HFFc6 (cell line): ENCODE measurements around the gene GGA1. TPM values are rescaled to one million over a fixed set of nuclear protein-coding genes. Genes with fewer than 3 reads are reported as not detected.
"Not testable (repeated sequence)": the region's sequence is repeated elsewhere in the genome, so short reads cannot be mapped to it uniquely, and the experiment has no call there.

ENCODE experiments used
- DNase-seq: peaks from one replicate; pipeline ENCODE4 v3.0.0-alpha.2; 2018
- H3K27ac Mint-ChIP-seq: 2 replicates; pipeline ENCODE4 v1.8.0; 2020; ENCODE audit warnings: mild to moderate bottlenecking, mixed read lengths
- H3K27me3 Mint-ChIP-seq: 2 replicates; pipeline ENCODE4 v1.8.0; 2021; ENCODE audit warnings: mild to moderate bottlenecking, moderate library complexity, mixed read lengths; ENCODE audit not compliant: insufficient read depth
- H3K36me3 Mint-ChIP-seq: 2 replicates; pipeline ENCODE4 v1.8.0; 2021; ENCODE audit warnings: low read depth, mixed read lengths
- H3K4me1 Mint-ChIP-seq: 2 replicates; pipeline ENCODE4 v1.8.0; 2020; ENCODE audit warnings: low read depth, mixed read lengths
- H3K4me3 Mint-ChIP-seq: 2 replicates; pipeline ENCODE4 v1.8.0; 2020; ENCODE audit warnings: mild to moderate bottlenecking, moderate library complexity, mixed read lengths
- H3K9me3 Mint-ChIP-seq: 2 replicates; pipeline ENCODE4 v1.8.0; 2020; ENCODE audit warnings: mild to moderate bottlenecking, mixed read lengths
- CTCF ChIP-seq: fragments of 200-600 bp; sonication (generic); IDR thresholded peaks from 2 replicates; pipeline ENCODE4 v1.5.0; 2021; ENCODE audit warnings: antibody characterized with exemption, mild to moderate bottlenecking
- total RNA-seq, 6 experiments: library from RNA; stranded (reverse); fragmentation: NEBNext Ultra II Directional; extraction: Animal tissue kit (Norgen Biotek cat#: 25700); gene quantifications; 2 replicates in 1 of 6; 3 replicates in 5 of 6; pipeline ENCODE4 v1.2.3, GENCODE V29; 2021

Gene GGA1
- total RNA-seq, 6 experiments from 2014 or later: 37.5 to 45.4 (median 41.5) TPM

- H3K4me1 Mint-ChIP-seq: peaks cover 33% of the 10 kb centered on the region
- no peak for TF ChIP-seq CTCF
- H3K36me3 Mint-ChIP-seq: peaks cover 9% of the 10 kb centered on the region; the same call in 1 of the 2 replicates
- no peaks in the 10 kb centered on the region for H3K9me3 Mint-ChIP-seq
- peaks cover 9% of the 10 kb centered on the region for H3K27me3 Mint-ChIP-seq
- peak overlapping the region; percentile 92 for H3K4me3 Mint-ChIP-seq
- H3K27ac Mint-ChIP-seq: peak overlapping the region; percentile 98
- DNase-seq: no peak
These were observed 628 bp upstream of the GGA1 start for GRCh38 chr22:37607935-37608476.

GRCh38 chr22:37609240-37610152, 862 bp downstream of the GGA1 start:
- Mint-ChIP-seq H3K27ac (peak overlapping the region; percentile 91), H3K27me3 (peaks cover 9% of the 10 kb centered on the region), H3K36me3 (peaks cover 9% of the 10 kb centered on the region; the same call in 1 of the 2 replicates), H3K9me3 (no peaks in the 10 kb centered on the region), H3K4me1 (peaks cover 39% of the 10 kb centered on the region), H3K4me3 (peak overlapping the region; percentile 96)
- DNase-seq: no peak
- TF ChIP-seq CTCF: no peak

- DNase-seq, H3K27me3 Mint-ChIP-seq, H3K36me3 Mint-ChIP-seq, H3K9me3 Mint-ChIP-seq: not testable (repeated sequence)
- Mint-ChIP-seq H3K4me1 (peaks cover 39% of the 10 kb centered on the region), H3K27ac (peak overlapping the region; percentile 91), H3K4me3 (peak overlapping the region; percentile 96)
These were observed 1.5 kb downstream of the GGA1 start for GRCh38 chr22:37610153-37610475.

- Mint-ChIP-seq H3K4me3 (peak overlapping the region; percentile 96), H3K9me3 (no peaks in the 10 kb centered on the region), H3K4me1 (peaks cover 39% of the 10 kb centered on the region), H3K36me3 (peaks cover 9% of the 10 kb centered on the region; the same call in 1 of the 2 replicates), H3K27ac (peak overlapping the region; percentile 91; the same call in 1 of the 2 replicates), H3K27me3 (peaks cover 3% of the 10 kb centered on the region)
- DNase-seq: no peak
- no peak for TF ChIP-seq CTCF
These were observed 2.0 kb downstream of the GGA1 start for GRCh38 chr22:37610480-37611129.

- no peaks in the 10 kb centered on the region for H3K9me3 Mint-ChIP-seq
- DNase-seq: no peak
- peak overlapping the region; percentile 26; the same call in 1 of the 2 replicates for H3K27ac Mint-ChIP-seq
- H3K4me1 Mint-ChIP-seq: peaks cover 39% of the 10 kb centered on the region
- peak overlapping the region; percentile 17 for H3K4me3 Mint-ChIP-seq
- H3K27me3 Mint-ChIP-seq: peaks cover 3% of the 10 kb centered on the region
- peaks cover 12% of the 10 kb centered on the region; the same call in 1 of the 2 replicates for H3K36me3 Mint-ChIP-seq
- TF ChIP-seq CTCF: no peak
These were observed 2.6 kb downstream of the GGA1 start for GRCh38 chr22:37611207-37611606.
